Stimulated activated CD4-positive, alpha-beta T cell treated with anti-CD3 and anti-CD28 coated beads, TNF-alpha, amount 100 ng/mL, for 1 hour (primary cell): ENCODE measurements around the gene SAC3D1.
A peak's percentile ranks its signal among the peaks of the same experiment; 100 is the strongest.

Source experiments
- DNase-seq, 3 donors: peaks; one replicate each; pipeline ENCODE4 v3.0.0-alpha.2; 2020; ENCODE audit warnings: low read depth in 3 of 3, low spot score in 1 of 3

Gene SAC3D1

GRCh38 chr11:65059523-65059922, 18.5 kb downstream of the SAC3D1 start:
- no peak for DNase-seq

- DNase-seq, result no peak
Observed at GRCh38 chr11:65059959-65060824, 19.2 kb downstream of the SAC3D1 start.

GRCh38 chr11:65060913-65061408, 20.0 kb downstream of the SAC3D1 start:
- DNase-seq, result no peak

GRCh38 chr11:65063532-65063931, 22.5 kb downstream of the SAC3D1 start:
- no peak for DNase-seq

- DNase-seq, result no peak
Observed at GRCh38 chr11:65064847-65065240, 23.8 kb downstream of the SAC3D1 start.

- no peak for DNase-seq
Observed at GRCh38 chr11:65065851-65066250, 24.8 kb downstream of the SAC3D1 start.

GRCh38 chr11:65066315-65066714, 25.3 kb downstream of the SAC3D1 start:
- no peak for DNase-seq

GRCh38 chr11:65066805-65067291, 25.8 kb downstream of the SAC3D1 start:
- DNase-seq, result no peak

GRCh38 chr11:65067446-65067845, 26.4 kb downstream of the SAC3D1 start:
- DNase-seq, result no peak

- DNase-seq, result no peak
Observed at GRCh38 chr11:65069217-65069616, 28.2 kb downstream of the SAC3D1 start.

GRCh38 chr11:65071907-65072630, 31.1 kb downstream of the SAC3D1 start:
- DNase-seq, result no peak

- no peak for DNase-seq
Observed at GRCh38 chr11:65072631-65072966, 31.6 kb downstream of the SAC3D1 start.

- no peak for DNase-seq
Observed at GRCh38 chr11:65077451-65077850, 36.4 kb downstream of the SAC3D1 start.

GRCh38 chr11:65078151-65078550, 37.1 kb downstream of the SAC3D1 start:
- peak; percentile 29 to 59 (median 58) for DNase-seq

- no peak for DNase-seq
Observed at GRCh38 chr11:65078786-65079342, 37.9 kb downstream of the SAC3D1 start.

- no peak for DNase-seq
Observed at GRCh38 chr11:65083134-65083833, 42.3 kb downstream of the SAC3D1 start.

GRCh38 chr11:65083834-65084597, 43.0 kb downstream of the SAC3D1 start, which contains the start of the genes CDCA5 and ZFPL1:
TSS of gene CDCA5 (minus strand) at chr11:65084040. CDS start at chr11:65083978, 62 bp downstream.
TSS of gene ZFPL1 (plus strand) at chr11:65084222. CDS start at chr11:65084699, 477 bp downstream.
- peak; percentile 89 to 93 (median 90) for DNase-seq

GRCh38 chr11:65084598-65085375, 43.8 kb downstream of the SAC3D1 start:
- DNase-seq, result no peak

GRCh38 chr11:65085446-65085845, 44.4 kb downstream of the SAC3D1 start:
- no peak for DNase-seq
